ENCODE measurements around the gene IFNA4. TPM values are rescaled to one million over a fixed set of nuclear protein-coding genes. Genes with fewer than 3 reads are reported as not detected.
"Not testable (repeated sequence)": the region's sequence is repeated elsewhere in the genome, so short reads cannot be mapped to it uniquely, and the experiment has no call there.

Gene IFNA4
- total RNA-seq, 3 donors from 2014 or later = not detected

DNA sequence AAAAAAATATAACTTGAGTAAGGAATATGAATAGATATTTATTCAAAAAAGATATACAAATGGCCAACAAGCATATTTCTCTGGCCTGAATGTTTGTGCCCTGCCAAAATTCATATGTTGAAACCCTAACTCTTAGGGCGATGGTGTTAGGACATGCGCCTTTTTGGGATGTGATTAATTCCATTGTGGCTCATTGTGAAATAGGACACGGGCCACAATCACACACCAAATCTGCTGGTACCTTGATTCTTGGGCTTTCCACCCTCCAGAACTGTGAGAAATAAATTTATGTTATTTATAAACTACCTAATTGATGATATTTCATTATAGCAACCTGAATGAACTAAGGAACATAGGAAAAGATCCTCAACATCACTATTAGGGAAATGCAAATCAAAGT, 15.2 kb downstream of the IFNA4 start:
- H3K36me3 ChIP-seq (ENCODE audit: low read depth) = no peaks in the 10 kb centered on the region
- H3K4me3 ChIP-seq = no peak overlapping the region
- DNase-seq = no peak
- ATAC-seq = no peak
- TF ChIP-seq, protein P1, sequence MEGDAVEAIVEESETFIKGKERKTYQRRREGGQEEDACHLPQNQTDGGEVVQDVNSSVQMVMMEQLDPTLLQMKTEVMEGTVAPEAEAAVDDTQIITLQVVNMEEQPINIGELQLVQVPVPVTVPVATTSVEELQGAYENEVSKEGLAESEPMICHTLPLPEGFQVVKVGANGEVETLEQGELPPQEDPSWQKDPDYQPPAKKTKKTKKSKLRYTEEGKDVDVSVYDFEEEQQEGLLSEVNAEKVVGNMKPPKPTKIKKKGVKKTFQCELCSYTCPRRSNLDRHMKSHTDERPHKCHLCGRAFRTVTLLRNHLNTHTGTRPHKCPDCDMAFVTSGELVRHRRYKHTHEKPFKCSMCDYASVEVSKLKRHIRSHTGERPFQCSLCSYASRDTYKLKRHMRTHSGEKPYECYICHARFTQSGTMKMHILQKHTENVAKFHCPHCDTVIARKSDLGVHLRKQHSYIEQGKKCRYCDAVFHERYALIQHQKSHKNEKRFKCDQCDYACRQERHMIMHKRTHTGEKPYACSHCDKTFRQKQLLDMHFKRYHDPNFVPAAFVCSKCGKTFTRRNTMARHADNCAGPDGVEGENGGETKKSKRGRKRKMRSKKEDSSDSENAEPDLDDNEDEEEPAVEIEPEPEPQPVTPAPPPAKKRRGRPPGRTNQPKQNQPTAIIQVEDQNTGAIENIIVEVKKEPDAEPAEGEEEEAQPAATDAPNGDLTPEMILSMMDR (IDR thresholded peaks at IDR 0.05) = no peak
- H3K4me1 ChIP-seq (ENCODE audit: low read depth) = no peaks in the 10 kb centered on the region
- intact Hi-C loops (cut with DNase I, micrococcal nuclease) = no loop called here
- no peaks in the 10 kb centered on the region for H3K9me3 ChIP-seq

DNA sequence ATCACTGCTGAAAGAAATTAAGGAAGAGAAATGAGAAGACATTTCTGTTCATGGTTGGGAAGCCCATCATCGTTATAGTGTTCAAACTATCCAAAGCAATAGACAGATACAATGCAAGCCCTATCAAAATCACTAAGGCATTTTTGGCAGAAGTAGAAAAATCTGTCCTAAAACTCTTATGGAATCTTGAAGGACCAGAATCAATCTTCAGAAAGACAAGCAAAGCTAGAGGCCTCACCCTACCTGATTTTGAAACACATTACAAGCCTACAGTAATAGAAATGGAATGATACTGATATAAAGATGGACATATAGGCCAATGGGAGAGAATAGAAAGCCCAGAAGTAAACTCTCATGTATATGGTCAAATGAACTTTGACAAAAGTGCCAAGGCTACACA, 16.0 kb downstream of the IFNA4 start:
- TF ChIP-seq, protein P1 (IDR thresholded peaks at IDR 0.05) = no peak
- ATAC-seq = no peak
- Histone ChIP-seq H3K9me3 (no peaks in the 10 kb centered on the region), H3K4me3 (no peak overlapping the region), H3K36me3 (ENCODE audit: low read depth) (no peaks in the 10 kb centered on the region), H3K4me1 (ENCODE audit: low read depth) (no peaks in the 10 kb centered on the region)
- intact Hi-C loops (cut with DNase I, micrococcal nuclease) = no loop called here
- DNase-seq = no peak

DNA sequence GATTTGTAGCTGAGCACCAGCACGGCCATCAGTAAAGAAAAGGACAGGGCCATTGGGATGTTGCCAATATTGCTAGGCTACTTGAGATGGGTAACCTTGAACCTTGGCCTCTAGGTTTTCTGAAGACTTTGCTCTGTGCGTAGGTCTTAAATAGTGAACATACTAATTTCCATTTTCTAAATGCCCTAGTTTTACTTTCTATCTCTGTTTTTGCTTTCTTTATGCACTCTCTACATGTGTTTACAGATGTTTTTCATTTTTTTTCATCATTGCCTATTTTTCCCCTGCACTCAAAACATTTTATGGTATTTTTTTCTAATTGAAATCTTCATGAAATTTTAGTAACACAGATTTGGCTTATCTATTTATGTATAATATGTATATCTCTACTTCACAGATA, 20.8 kb downstream of the IFNA4 start, which contains the start of gene IFNA21:
Gene IFNA21, minus strand, starts transcription at position 101 of the 400 bp plus-strand sequence. Its CDS starts 48 bp downstream, at position 53.
- intact Hi-C loops (cut with DNase I, micrococcal nuclease); H3K36me3 ChIP-seq (ENCODE audit: low read depth); H3K9me3 ChIP-seq; H3K4me1 ChIP-seq (ENCODE audit: low read depth); DNase-seq; H3K4me3 ChIP-seq; ATAC-seq: not testable (repeated sequence)

DNA sequence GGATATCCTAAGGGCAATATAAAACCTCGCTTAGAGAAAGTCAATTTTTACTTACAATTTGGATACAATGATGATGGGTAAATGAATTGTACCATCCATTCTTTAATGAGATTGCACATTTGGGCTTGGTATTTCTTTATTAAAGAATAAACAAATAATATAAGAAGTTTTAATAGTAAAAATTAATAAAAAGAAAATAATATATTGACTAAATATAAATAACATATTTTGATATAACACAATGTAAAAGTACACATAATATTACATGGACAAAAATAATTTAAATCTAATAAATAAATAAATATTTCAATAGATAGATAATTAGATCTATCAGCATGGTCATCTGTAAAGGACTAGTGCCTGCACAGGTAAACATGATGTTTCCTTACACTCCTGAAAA, 21.9 kb downstream of the IFNA4 start:
- intact Hi-C loops (cut with DNase I, micrococcal nuclease) = no loop called here
- ATAC-seq = no peak
- TF ChIP-seq, protein P1 (IDR thresholded peaks at IDR 0.05) = no peak
- Histone ChIP-seq H3K36me3 (ENCODE audit: low read depth) (no peaks in the 10 kb centered on the region), H3K4me1 (ENCODE audit: low read depth) (no peaks in the 10 kb centered on the region), H3K9me3 (no peaks in the 10 kb centered on the region), H3K4me3 (no peak overlapping the region)
- DNase-seq = no peak

GRCh38 chr9:21160178-21160577, 27.2 kb downstream of the IFNA4 start:
- Histone ChIP-seq H3K36me3 (ENCODE audit: low read depth) (no peaks in the 10 kb centered on the region), H3K4me3 (no peak overlapping the region), H3K9me3 (no peaks in the 10 kb centered on the region), H3K4me1 (ENCODE audit: low read depth) (no peaks in the 10 kb centered on the region)
- ATAC-seq (peak; percentile 34), DNase-seq (peak in 1 of 3 donors; percentile 33)
- TF ChIP-seq, protein P1 (IDR thresholded peaks at IDR 0.05) = no peak
- intact Hi-C loops (cut with DNase I, micrococcal nuclease) = no loop called here

- H3K36me3 ChIP-seq (ENCODE audit: low read depth) = no peaks in the 10 kb centered on the region
- H3K4me1 ChIP-seq (ENCODE audit: low read depth) = no peaks in the 10 kb centered on the region
- ATAC-seq (no peak), DNase-seq (no peak)
- TF ChIP-seq, protein P1 (IDR thresholded peaks at IDR 0.05) = no peak
- H3K9me3 ChIP-seq = no peaks in the 10 kb centered on the region
- no peak overlapping the region for H3K4me3 ChIP-seq
- intact Hi-C loops (cut with DNase I, micrococcal nuclease) = no loop called here
Measured at GRCh38 chr9:21155501-21155900, 31.9 kb downstream of the IFNA4 start.
